Left ventricle myocardium inferior (tissue), 1 donor: ENCODE results near the gene HDDC3. TPM values are rescaled to one million over a fixed set of nuclear protein-coding genes. Genes with fewer than 3 reads are reported as not detected.
"Not testable (repeated sequence)": the region's sequence is repeated elsewhere in the genome, so short reads cannot be mapped to it uniquely, and the experiment has no call there.

Experiments
- DNase-seq: peaks from one replicate; pipeline ENCODE4 v3.0.0-alpha.2; 2020
- H3K27ac ChIP-seq: fragments of 200-600 bp; replicated peaks from 2 replicates; pipeline ENCODE4 v1.8.0; 2021
- H3K27me3 ChIP-seq: fragments of 200-600 bp; 2 replicates; pipeline ENCODE4 v1.8.0; 2021; ENCODE audit warnings: low read depth
- H3K36me3 ChIP-seq: fragments of 200-600 bp; 2 replicates; pipeline ENCODE4 v1.8.0; 2021
- H3K4me1 ChIP-seq: fragments of 200-600 bp; 2 replicates; pipeline ENCODE4 v1.8.0; 2021
- H3K4me3 ChIP-seq: fragments of 200-600 bp; 2 replicates; pipeline ENCODE4 v1.8.0; 2021; ENCODE audit warnings: mild to moderate bottlenecking, moderate library complexity
- H3K9me3 ChIP-seq: fragments of 200-600 bp; replicated peaks from 2 replicates; pipeline ENCODE4 v1.8.0; 2021
- CTCF ChIP-seq: fragments of 200-600 bp; IDR thresholded peaks from 2 replicates; pipeline ENCODE4 v1.8.0; 2021; ENCODE audit warnings: antibody characterized with exemption, mild to moderate bottlenecking, borderline replicate concordance
- intact Hi-C: fragments of 100-400 bp; cut with micrococcal nuclease; formaldehyde crosslinking; loops from one replicate; pipeline ENCODE4 v1.11.0; 2022
- total RNA-seq: library from RNA; stranded (reverse); fragmentation: NEBNext Ultra II Directional; extraction: Animal tissue kit (Norgen Biotek cat#: 25700); gene quantifications from one replicate; pipeline ENCODE4 v1.2.1, GENCODE V29; 2021
- donor health status: DM: no; HTN: yes; CAD: no; lungs with severe emphysema.

HDDC3 gene
- total RNA-seq, 1 donor from 2014 or later: 12.7 TPM

GRCh38 chr15:90924375-90924774 is 8.0 kb downstream of the HDDC3 start:
- H3K36me3 ChIP-seq: peaks cover 25% of the 10 kb centered on the region
- no peak for DNase-seq
- peaks cover 19% of the 10 kb centered on the region for H3K4me1 ChIP-seq
- H3K27me3 ChIP-seq: no peaks in the 10 kb centered on the region
- H3K4me3 ChIP-seq: no peak overlapping the region
- no peaks in the 10 kb centered on the region for H3K9me3 ChIP-seq
- TF ChIP-seq CTCF: no peak
- H3K27ac ChIP-seq: no peak overlapping the region
- intact Hi-C loops: no loop called here

- H3K27me3 ChIP-seq, DNase-seq, H3K9me3 ChIP-seq, H3K4me3 ChIP-seq, intact Hi-C loops: not testable (repeated sequence)
- H3K36me3 ChIP-seq: peaks cover 41% of the 10 kb centered on the region
- peaks cover 27% of the 10 kb centered on the region for H3K4me1 ChIP-seq
- H3K27ac ChIP-seq: peak overlapping the region; percentile 12
Measured at GRCh38 chr15:90922712-90923322, 9.5 kb downstream of the HDDC3 start.

- TF ChIP-seq CTCF: no peak
- Histone ChIP-seq H3K4me3 (no peak overlapping the region), H3K4me1 (peaks cover 37% of the 10 kb centered on the region), H3K27me3 (no peaks in the 10 kb centered on the region), H3K36me3 (peaks cover 50% of the 10 kb centered on the region), H3K9me3 (no peaks in the 10 kb centered on the region), H3K27ac (no peak overlapping the region)
- intact Hi-C loops: no loop called here
- no peak for DNase-seq
Measured at GRCh38 chr15:90921887-90922286, 10.5 kb downstream of the HDDC3 start.

- Histone ChIP-seq H3K4me1 (peaks cover 62% of the 10 kb centered on the region), H3K4me3 (peak overlapping the region; percentile 57), H3K27ac (peak overlapping the region; percentile 91), H3K36me3 (peaks cover 79% of the 10 kb centered on the region), H3K9me3 (no peaks in the 10 kb centered on the region), H3K27me3 (no peaks in the 10 kb centered on the region)
- TF ChIP-seq CTCF: no peak
- DNase-seq: no peak
- intact Hi-C loops: no loop called here
Measured at GRCh38 chr15:90918835-90919234, 13.5 kb downstream of the HDDC3 start.

GRCh38 chr15:90918034-90918788 is 14.1 kb downstream of the HDDC3 start:
- intact Hi-C loops: no loop called here
- peak overlapping the region; percentile 57 for H3K4me3 ChIP-seq

More at GRCh38 chr15:90918034-90918788, 14.1 kb downstream of the HDDC3 start:
- Histone ChIP-seq H3K4me1 (peaks cover 62% of the 10 kb centered on the region), H3K27me3 (no peaks in the 10 kb centered on the region), H3K36me3 (peaks cover 85% of the 10 kb centered on the region), H3K27ac (peak overlapping the region; percentile 91), H3K9me3 (no peaks in the 10 kb centered on the region)
- no peak for TF ChIP-seq CTCF
- DNase-seq: no peak
